Natural killer cell (primary cell): Measurements from ENCODE around the gene PCBP3. TPM values are rescaled to one million over a fixed set of nuclear protein-coding genes. Genes with fewer than 3 reads are reported as not detected.
"Not testable (repeated sequence)": the region's sequence is repeated elsewhere in the genome, so short reads cannot be mapped to it uniquely, and the experiment has no call there.

Source experiments
- ATAC-seq, 3 donors: fragments of 150-1000 bp in 2 of 3; fragments of 200-7000 bp in 1 of 3; cut with Tn5 transposase; 1 replicate in 1 of 3; 2 replicates in 2 of 3; pipeline ENCODE4 v1.10.0; 2021; ENCODE audit warnings: mild to moderate bottlenecking in 2 of 3, moderate library complexity in 2 of 3
- DNase-seq, 2 donors: peaks; one replicate each; pipeline versions ENCODE4 v3.0.0 to v3.0.0-alpha.2; 2013 to 2021; ENCODE audit warnings: mixed read lengths in 1 of 2
- H3K27ac ChIP-seq: one replicate; pipeline ENCODE4 v1.5.1; 2013; ENCODE audit warnings: mild to moderate bottlenecking, low read length
- H3K27me3 ChIP-seq: one replicate; pipeline ENCODE4 v1.6.1; 2013; ENCODE audit warnings: low read length; ENCODE audit not compliant: control insufficient read depth, insufficient read depth
- H3K36me3 ChIP-seq: one replicate; pipeline ENCODE4 v1.6.1; 2013; ENCODE audit warnings: low read length; ENCODE audit not compliant: control insufficient read depth, insufficient read depth
- H3K4me1 ChIP-seq: one replicate; pipeline ENCODE4 v1.6.1; 2013; ENCODE audit warnings: low read length; ENCODE audit not compliant: control insufficient read depth, insufficient read depth
- H3K4me3 ChIP-seq: one replicate; pipeline ENCODE4 v1.5.1; 2013; ENCODE audit warnings: low read length
- H3K9me3 ChIP-seq: one replicate; pipeline ENCODE4 v1.6.1; 2013; ENCODE audit warnings: low read length; ENCODE audit not compliant: control insufficient read depth, insufficient read depth
- H3K27ac Mint-ChIP-seq, 2 donors: one replicate each; pipeline ENCODE4 v1.8.0; 2022; ENCODE audit warnings: mild to moderate bottlenecking in 2 of 2, mixed read lengths in 2 of 2, moderate library complexity in 1 of 2
- H3K27me3 Mint-ChIP-seq, 2 donors: one replicate each; pipeline ENCODE4 v1.8.0; 2022; ENCODE audit warnings: low read depth in 2 of 2, mixed read lengths in 2 of 2
- H3K36me3 Mint-ChIP-seq: one replicate; pipeline ENCODE4 v1.8.0; 2022; ENCODE audit warnings: mixed read lengths
- H3K4me1 Mint-ChIP-seq, 2 donors: one replicate each; pipeline ENCODE4 v1.8.0; 2022; ENCODE audit warnings: mixed read lengths in 2 of 2
- H3K4me3 Mint-ChIP-seq: one replicate; pipeline ENCODE4 v1.8.0; 2022; ENCODE audit warnings: mild to moderate bottlenecking, moderate library complexity, mixed read lengths
- H3K9me3 Mint-ChIP-seq, 2 donors: one replicate each; pipeline ENCODE4 v1.8.0; 2022; ENCODE audit warnings: mixed read lengths in 2 of 2
- CTCF ChIP-seq: fragments of 200-600 bp; IDR thresholded peaks from one replicate; pipeline ENCODE4 v1.8.0; 2022; ENCODE audit warnings: antibody characterized with exemption
- whole genome bisulfite sequencing: methylation state at CpG from one replicate; pipeline ENCODE4 v1.1.7; 2013; ENCODE audit warnings: missing lambda C conversion rate; ENCODE audit not compliant: insufficient coverage; 5-methylcytosine and 5-hydroxymethylcytosine counted together
- intact Hi-C: fragments of 100-400 bp; cut with micrococcal nuclease; formaldehyde crosslinking; loops from one replicate; pipeline ENCODE4 v1.14.2; 2022
- total RNA-seq, 4 donors: library from RNA; stranded (reverse); fragments of 120-200 nt in 1 of 4; gene quantifications; one replicate each; pipeline versions ENCODE4 v1.2.3 to v1.2.4, GENCODE V29; 2013 to 2022

The PCBP3 gene
- total RNA-seq, 3 donors from 2014 or later (not counting 1 experiment from before 2014, with no cell fraction given): 0.50 to 3.0 (median 0.52) TPM

DNA sequence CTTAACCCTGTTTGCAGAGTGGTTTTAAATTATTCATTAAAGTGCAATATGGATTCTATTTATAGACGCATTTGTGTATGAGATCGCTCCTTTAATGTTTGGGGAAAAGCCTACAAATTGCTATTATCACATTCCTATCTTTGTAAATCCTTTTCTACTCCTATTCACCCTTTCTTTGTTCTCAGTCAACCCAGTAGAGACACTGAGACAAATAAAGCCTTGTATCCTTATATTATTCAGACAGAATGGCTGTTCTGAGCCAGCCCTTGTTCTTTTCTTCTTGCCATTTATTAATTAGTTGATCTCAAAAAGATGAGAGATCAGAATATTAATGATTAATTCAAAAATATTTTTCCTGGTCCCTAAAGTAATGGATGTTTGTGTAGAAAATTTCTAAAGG lies 8.4 kb downstream of the PCBP3 start:
- no peak for ATAC-seq
- no peak for TF ChIP-seq CTCF
- Mint-ChIP-seq H3K4me1 (no peaks in the 10 kb centered on the region), H3K36me3 (no peaks in the 10 kb centered on the region), H3K27ac (no peak overlapping the region), H3K27me3 (peaks cover 20 to 63% of the 10 kb centered on the region in 2 donors), H3K4me3 (no peak overlapping the region), H3K9me3 (peaks cover 0 to 3% of the 10 kb centered on the region in 2 donors)
- H3K27ac ChIP-seq: no peak overlapping the region
- WGBS: no CpG with 5 or more reads among the region's 2 CpGs
- H3K9me3 ChIP-seq: no peaks in the 10 kb centered on the region
- H3K4me3 ChIP-seq: no peak overlapping the region
- intact Hi-C loops: no loop called here
- no peak for DNase-seq
- H3K4me1 ChIP-seq: no peaks in the 10 kb centered on the region
- no peaks in the 10 kb centered on the region for H3K36me3 ChIP-seq
- H3K27me3 ChIP-seq: peaks cover 12% of the 10 kb centered on the region

- Histone ChIP-seq H3K9me3 (no peaks in the 10 kb centered on the region), H3K36me3 (no peaks in the 10 kb centered on the region), H3K4me3 (no peak overlapping the region), H3K4me1 (no peaks in the 10 kb centered on the region), H3K27me3 (peaks cover 8% of the 10 kb centered on the region), H3K27ac (no peak overlapping the region)
- H3K36me3 Mint-ChIP-seq: no peaks in the 10 kb centered on the region
- no peaks in the 10 kb centered on the region for H3K4me1 Mint-ChIP-seq
- peaks cover 14 to 49% of the 10 kb centered on the region in 2 donors for H3K27me3 Mint-ChIP-seq
- no peak overlapping the region for H3K27ac Mint-ChIP-seq
- H3K4me3 Mint-ChIP-seq: no peak overlapping the region
- ATAC-seq: no peak
- DNase-seq: no peak
- intact Hi-C loops: no loop called here
- H3K9me3 Mint-ChIP-seq: no peaks in the 10 kb centered on the region
- WGBS: 67% methylated on average over 4 of the region's 4 CpGs
- TF ChIP-seq CTCF: no peak
These were observed 11.6 kb downstream of the PCBP3 start for GRCh38 chr21:45655124-45655523.

DNA sequence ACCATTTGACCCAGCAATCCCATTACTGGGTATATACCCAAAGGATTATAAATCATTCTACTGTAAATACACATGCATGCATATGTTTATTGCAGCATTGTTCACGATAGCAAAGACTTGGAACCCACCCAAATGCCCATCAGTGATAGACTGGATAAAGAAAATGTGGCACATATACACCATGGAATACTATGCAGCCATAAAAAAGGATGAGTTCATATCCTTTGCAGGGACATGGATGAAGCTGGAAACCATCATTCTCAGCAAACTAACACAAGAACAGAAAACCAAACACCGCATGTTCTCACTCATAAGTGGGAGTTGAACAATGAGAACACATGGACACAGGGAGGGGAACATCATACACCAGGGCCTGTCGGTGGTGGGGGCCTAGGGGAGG lies 12.6 kb downstream of the PCBP3 start:
- H3K9me3 ChIP-seq, H3K36me3 ChIP-seq, H3K36me3 Mint-ChIP-seq, H3K9me3 Mint-ChIP-seq, H3K27ac Mint-ChIP-seq, DNase-seq, ATAC-seq, H3K27ac ChIP-seq, H3K4me1 ChIP-seq, H3K4me3 ChIP-seq, intact Hi-C loops, H3K4me1 Mint-ChIP-seq, H3K4me3 Mint-ChIP-seq, H3K27me3 ChIP-seq: not testable (repeated sequence)
- peaks cover 14 to 49% of the 10 kb centered on the region in 2 donors for H3K27me3 Mint-ChIP-seq
- WGBS: 70% methylated on average over 2 of the region's 3 CpGs

DNA sequence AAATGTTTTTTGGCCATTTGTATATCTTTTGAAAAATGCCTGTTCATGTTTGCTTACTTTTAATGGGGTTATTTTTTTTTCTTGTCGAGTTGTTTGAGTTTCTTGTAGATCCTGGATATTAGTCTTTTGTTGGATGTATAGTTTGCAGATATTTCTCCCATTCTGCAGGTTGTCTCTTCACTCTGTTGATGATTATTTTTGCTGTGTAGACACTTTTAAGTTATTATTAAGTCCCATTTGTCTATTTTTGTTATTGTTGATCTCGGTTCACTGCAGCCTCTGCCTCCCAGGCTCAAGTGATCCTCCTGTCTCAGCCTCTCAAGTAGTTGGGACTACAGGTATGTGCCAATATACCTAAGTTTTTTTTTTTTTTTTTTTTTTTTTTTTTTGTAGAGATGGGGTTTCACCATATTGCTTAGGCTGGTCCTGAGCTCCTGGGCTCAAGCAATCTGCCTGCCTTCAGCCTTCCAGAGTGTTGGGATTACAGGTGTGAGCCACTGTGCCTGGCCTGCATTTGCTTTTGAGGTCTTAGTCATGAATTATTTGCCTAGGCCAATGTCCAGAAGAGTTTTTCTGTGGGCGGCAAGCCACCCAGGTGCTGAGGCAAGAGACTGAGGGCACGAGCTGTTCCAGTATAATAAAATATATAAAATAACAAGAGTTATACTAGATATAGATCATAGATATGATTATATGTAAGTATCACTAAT lies 18.5 kb downstream of the PCBP3 start:
- H3K4me1 ChIP-seq, DNase-seq, H3K36me3 ChIP-seq, intact Hi-C loops, H3K27ac ChIP-seq, H3K27ac Mint-ChIP-seq, H3K27me3 ChIP-seq, H3K4me3 ChIP-seq, ATAC-seq, H3K9me3 Mint-ChIP-seq, H3K4me3 Mint-ChIP-seq, H3K9me3 ChIP-seq, H3K4me1 Mint-ChIP-seq: not testable (repeated sequence)
- 95% methylated on average over 2 of the region's 4 CpGs for WGBS
- peaks cover 14 to 39% of the 10 kb centered on the region in 2 donors for H3K27me3 Mint-ChIP-seq
- H3K36me3 Mint-ChIP-seq: peaks cover 12% of the 10 kb centered on the region

GRCh38 chr21:45662623-45663245 lies 19.2 kb downstream of the PCBP3 start:
- H3K9me3 Mint-ChIP-seq: peaks cover 2 to 11% of the 10 kb centered on the region in 2 donors
- H3K27ac Mint-ChIP-seq, H3K4me3 Mint-ChIP-seq, H3K4me1 ChIP-seq, intact Hi-C loops, DNase-seq, H3K4me1 Mint-ChIP-seq, H3K27me3 ChIP-seq, H3K4me3 ChIP-seq, H3K9me3 ChIP-seq, ATAC-seq, H3K27ac ChIP-seq, H3K36me3 ChIP-seq: not testable (repeated sequence)
- H3K36me3 Mint-ChIP-seq: peaks cover 18% of the 10 kb centered on the region
- peaks cover 10 to 35% of the 10 kb centered on the region in 2 donors for H3K27me3 Mint-ChIP-seq
- 94% methylated on average over 9 of the region's 10 CpGs for WGBS
